GM21447 (cell line): ENCODE results near the gene ITPKC.
"Not testable (repeated sequence)": the region's sequence is repeated elsewhere in the genome, so short reads cannot be mapped to it uniquely, and the experiment has no call there.

Experiments used
- ATAC-seq: cut with Tn5 transposase; IDR thresholded peaks from one replicate; pipeline ENCODE4 v1.9.1; 2021; ENCODE audit not compliant: unreplicated experiment

Gene ITPKC

GRCh38 chr19:40759352-40759751 is 42.4 kb downstream of the ITPKC start:
- no peak for ATAC-seq

GRCh38 chr19:40762754-40763470 is 46.0 kb downstream of the ITPKC start:
- no peak for ATAC-seq

- no peak for ATAC-seq
Observed at GRCh38 chr19:40763526-40763925, 46.6 kb downstream of the ITPKC start.

GRCh38 chr19:40763963-40764362 is 47.1 kb downstream of the ITPKC start:
- no peak for ATAC-seq

- ATAC-seq = not testable (repeated sequence)
Observed at GRCh38 chr19:40766385-40766784, 49.5 kb downstream of the ITPKC start.

GRCh38 chr19:40768869-40769268 is 52.0 kb downstream of the ITPKC start:
- no peak for ATAC-seq

- ATAC-seq = not testable (repeated sequence)
Observed at GRCh38 chr19:40771101-40771862, 54.4 kb downstream of the ITPKC start.

- no peak for ATAC-seq
Observed at GRCh38 chr19:40774916-40775631, 58.2 kb downstream of the ITPKC start, which contains the start of gene MIA. Gene MIA (plus strand): TSS chr19:40775521. CDS start chr19:40775543, 22 bp downstream.

GRCh38 chr19:40775632-40776022 is 58.7 kb downstream of the ITPKC start:
- no peak for ATAC-seq

GRCh38 chr19:40776364-40776763 is 59.5 kb downstream of the ITPKC start:
- no peak for ATAC-seq

GRCh38 chr19:40776932-40777644 is 60.2 kb downstream of the ITPKC start:
- ATAC-seq = peak; percentile 60

GRCh38 chr19:40777645-40777936 is 60.7 kb downstream of the ITPKC start:
- no peak for ATAC-seq

- ATAC-seq = peak; percentile 58
Observed at GRCh38 chr19:40777937-40778705, 61.2 kb downstream of the ITPKC start, which contains the start of gene RAB4B. Gene RAB4B (plus strand): TSS chr19:40778247. CDS start chr19:40778376, 129 bp downstream.

- no peak for ATAC-seq
Observed at GRCh38 chr19:40778706-40779284, 61.9 kb downstream of the ITPKC start.

GRCh38 chr19:40780582-40780981 is 63.7 kb downstream of the ITPKC start:
- no peak for ATAC-seq

- ATAC-seq = no peak
Observed at GRCh38 chr19:40781140-40781539, 64.2 kb downstream of the ITPKC start.

- no peak for ATAC-seq
Observed at GRCh38 chr19:40783711-40784110, 66.8 kb downstream of the ITPKC start.

- ATAC-seq = not testable (repeated sequence)
Observed at GRCh38 chr19:40784146-40784545, 67.2 kb downstream of the ITPKC start.

GRCh38 chr19:40785526-40785925 is 68.6 kb downstream of the ITPKC start:
- ATAC-seq = no peak
